ENCODE data around the gene COQ7. TPM values are rescaled to one million over a fixed set of nuclear protein-coding genes. Genes with fewer than 3 reads are reported as not detected.

COQ7 gene
- total and polyA plus RNA-seq, 12 donors, result 21.3 to 52.9 (median 41.9) TPM

- ATAC-seq (no peak), DNase-seq (no peak)
- Histone ChIP-seq H3K4me3 (no peak overlapping the region), H3K9me3 (no peaks in the 10 kb centered on the region), H3K27me3 (no peaks in the 10 kb centered on the region), H3K36me3 (peaks cover 0 to 78% (median 48%) of the 10 kb centered on the region in 9 donors), H3K27ac (no peak overlapping the region), H3K4me1 (peaks cover 0 to 18% (median 7%) of the 10 kb centered on the region in 9 donors)
- intact Hi-C loops (cut with DNase I), result loop anchor here in 6 of 10 donors (5.0 to 10.0 kb wide), 2 partner anchors 89 to 92 kb away; partner anchors contain the start of gene TMC7 (in 6 of the 6)
- 80 to 83% methylated on average over 7 of the region's 7 CpGs for WGBS, 2 donors
- TF ChIP-seq CTCF (IDR thresholded peaks at IDR 0.05), result no peak
These were observed 6.4 kb downstream of the COQ7 start for GRCh38 chr16:19073863-19074262.

GRCh38 chr16:19075511-19075910 lies 8.1 kb downstream of the COQ7 start:
- intact Hi-C loops (cut with DNase I), result loop anchor here in 1 of 10 donors (10.0 kb wide), 1 partner anchor 91 kb away; the partner anchor contains the start of gene TMC7
- Histone ChIP-seq H3K4me3 (no peak overlapping the region), H3K27ac (no peak overlapping the region), H3K27me3 (no peaks in the 10 kb centered on the region), H3K4me1 (peaks cover 0 to 10% (median 0%) of the 10 kb centered on the region in 9 donors), H3K9me3 (no peaks in the 10 kb centered on the region), H3K36me3 (peaks cover 0 to 93% (median 48%) of the 10 kb centered on the region in 9 donors)
- DNase-seq, result no peak
- TF ChIP-seq CTCF (IDR thresholded peaks at IDR 0.05), result no peak
- 92 to 94% methylated on average over 12 of the region's 12 CpGs for WGBS, 2 donors
- no peak for ATAC-seq

GRCh38 chr16:19077879-19078278 lies 10.5 kb downstream of the COQ7 start:
- H3K27me3 ChIP-seq, result no peaks in the 10 kb centered on the region
- no peak overlapping the region for H3K4me3 ChIP-seq
- ATAC-seq, result no peak
- H3K9me3 ChIP-seq, result no peaks in the 10 kb centered on the region
- intact Hi-C loops (cut with DNase I), result loop anchor here in 1 of 10 donors (10.0 kb wide), 1 partner anchor 93 kb away; the partner anchor contains the start of gene TMC7
- no peak for DNase-seq
- peaks cover 0 to 7% (median 0%) of the 10 kb centered on the region in 9 donors for H3K4me1 ChIP-seq
- WGBS, 2 donors, result 82 to 87% methylated on average over 6 of the region's 6 CpGs
- no peak overlapping the region for H3K27ac ChIP-seq
- H3K36me3 ChIP-seq, result peaks cover 0 to 96% (median 46%) of the 10 kb centered on the region in 9 donors
- TF ChIP-seq CTCF (IDR thresholded peaks at IDR 0.05), result no peak

GRCh38 chr16:19083670-19084069 lies 16.3 kb downstream of the COQ7 start:
- no peak for DNase-seq
- Histone ChIP-seq H3K27ac (no peak overlapping the region), H3K27me3 (peaks cover 0 to 13% (median 0%) of the 10 kb centered on the region in 7 donors), H3K4me1 (peaks cover 0 to 28% (median 11%) of the 10 kb centered on the region in 9 donors), H3K4me3 (no peak overlapping the region), H3K9me3 (no peaks in the 10 kb centered on the region), H3K36me3 (peaks cover 0 to 38% (median 5%) of the 10 kb centered on the region in 9 donors)
- intact Hi-C loops (cut with DNase I), result loop anchor here in 3 of 10 donors (2.0 to 10.0 kb wide), 3 partner anchors 81 to 421 kb away; partner anchors contain the start of gene SYT17 (in 1 of the 3)
- ATAC-seq, result no peak
- TF ChIP-seq CTCF (IDR thresholded peaks at IDR 0.05), result no peak
- WGBS, 2 donors, result 83 to 88% methylated on average over 1 of the region's 1 CpG
